Measurements from ENCODE around the gene NXPE3. TPM values are rescaled to one million over a fixed set of nuclear protein-coding genes. Genes with fewer than 3 reads are reported as not detected.

NXPE3 gene
- polyA plus RNA-seq, 1 donor (not counting 4 experiments of a cell fraction or from before 2014, with no cell fraction given), result 16.8 TPM

DNA sequence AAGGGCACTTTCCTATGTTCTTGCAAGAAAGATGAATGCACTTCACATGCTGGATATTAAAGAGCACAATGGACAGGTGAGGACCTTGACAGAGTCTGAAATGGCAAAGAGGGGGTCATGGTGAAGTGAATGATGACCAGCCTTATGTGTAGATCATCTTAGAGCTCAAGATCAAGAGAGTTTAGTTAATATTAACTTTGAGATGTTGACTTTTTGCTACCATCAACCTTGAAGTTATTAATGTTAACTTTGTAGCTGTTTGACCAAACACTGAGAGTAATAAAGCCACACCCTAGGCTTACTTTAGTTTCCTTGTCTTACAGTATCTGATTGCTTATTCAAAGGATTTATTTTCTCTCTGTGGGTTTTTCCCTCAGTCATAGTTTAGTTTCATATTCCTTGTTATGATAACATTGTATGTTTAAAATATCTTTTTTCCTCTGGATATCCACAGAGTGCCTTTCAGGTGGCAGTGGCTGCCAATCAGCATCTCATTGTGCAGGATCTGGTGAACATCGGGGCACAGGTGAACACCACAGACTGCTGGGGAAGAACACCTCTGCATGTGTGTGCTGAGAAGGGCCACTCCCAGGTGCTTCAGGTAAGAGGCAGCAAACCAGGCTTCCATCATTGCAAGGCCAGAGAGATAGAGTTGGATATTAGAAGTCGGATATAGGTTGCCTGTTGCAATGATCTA lies 75.7 kb downstream of the NXPE3 start:
- Histone ChIP-seq H3K79me2 (ENCODE audit: control insufficient read depth, insufficient read depth, low read length) (peaks cover 46% of the 10 kb centered on the region), H3K9me1 (ENCODE audit: control insufficient read depth, extremely low read depth, insufficient read depth, low read length) (peaks cover 3% of the 10 kb centered on the region), H2AFZ (ENCODE audit: control insufficient read depth, low read length) (no peak overlapping the region), H3K9ac (ENCODE audit: control insufficient read depth, extremely low read depth, insufficient read depth, low read length) (no peak overlapping the region), H3K4me1 (ENCODE audit: control insufficient read depth, extremely low read depth, insufficient read depth, low read length) (peaks cover 18% of the 10 kb centered on the region), H3K27ac (ENCODE audit: control insufficient read depth, insufficient read depth, low read length) (no peak overlapping the region), H4K20me1 (ENCODE audit: control insufficient read depth, extremely low read depth, insufficient read depth, low read length) (peaks cover 7% of the 10 kb centered on the region), H3K36me3 (ENCODE audit: control insufficient read depth in 2 of 2, extremely low read depth in 1 of 2, insufficient read depth in 2 of 2, low read length in 2 of 2) (peaks cover 39 to 48% of the 10 kb centered on the region in 2 experiments), H3K4me3 (ENCODE audit: control insufficient read depth in 2 of 3, extremely low read depth in 1 of 3, insufficient read depth in 2 of 3, low read depth in 1 of 3, low read length in 3 of 3) (no peak overlapping the region), H3K9me3 (ENCODE audit: control insufficient read depth, low read depth, low read length) (no peaks in the 10 kb centered on the region), H3K4me2 (ENCODE audit: control insufficient read depth, extremely low read depth, insufficient read depth, low read depth, low read length) (no peak overlapping the region), H3K27me3 (ENCODE audit: control insufficient read depth, extremely low read depth, insufficient read depth, low read length) (no peaks in the 10 kb centered on the region)
- no peak for FAIRE-seq
- no peak for TF ChIP-seq EZH2 (IDR thresholded peaks at IDR 0.05; ENCODE audit: low read length)
- TF ChIP-seq, protein P1, sequence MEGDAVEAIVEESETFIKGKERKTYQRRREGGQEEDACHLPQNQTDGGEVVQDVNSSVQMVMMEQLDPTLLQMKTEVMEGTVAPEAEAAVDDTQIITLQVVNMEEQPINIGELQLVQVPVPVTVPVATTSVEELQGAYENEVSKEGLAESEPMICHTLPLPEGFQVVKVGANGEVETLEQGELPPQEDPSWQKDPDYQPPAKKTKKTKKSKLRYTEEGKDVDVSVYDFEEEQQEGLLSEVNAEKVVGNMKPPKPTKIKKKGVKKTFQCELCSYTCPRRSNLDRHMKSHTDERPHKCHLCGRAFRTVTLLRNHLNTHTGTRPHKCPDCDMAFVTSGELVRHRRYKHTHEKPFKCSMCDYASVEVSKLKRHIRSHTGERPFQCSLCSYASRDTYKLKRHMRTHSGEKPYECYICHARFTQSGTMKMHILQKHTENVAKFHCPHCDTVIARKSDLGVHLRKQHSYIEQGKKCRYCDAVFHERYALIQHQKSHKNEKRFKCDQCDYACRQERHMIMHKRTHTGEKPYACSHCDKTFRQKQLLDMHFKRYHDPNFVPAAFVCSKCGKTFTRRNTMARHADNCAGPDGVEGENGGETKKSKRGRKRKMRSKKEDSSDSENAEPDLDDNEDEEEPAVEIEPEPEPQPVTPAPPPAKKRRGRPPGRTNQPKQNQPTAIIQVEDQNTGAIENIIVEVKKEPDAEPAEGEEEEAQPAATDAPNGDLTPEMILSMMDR (optimal IDR thresholded peaks at IDR 0.05 in 1 of 3, IDR thresholded peaks at IDR 0.05 in 1 of 3, conservative IDR thresholded peaks at IDR 0.05 in 1 of 3; ENCODE audit: extremely low read depth in 1 of 3, insufficient read depth in 2 of 3, low read length in 3 of 3), result no peak
- dilution Hi-C loops (cut with MboI; ENCODE audit: extremely low pct_ligation_motif_present, low sequenced_read_pairs), result no loop called here
- DNase-seq (ENCODE audit: low read depth, low spot score), result no peak

- H3K4me1 ChIP-seq (ENCODE audit: control insufficient read depth, extremely low read depth, insufficient read depth, low read length), result peaks cover 11% of the 10 kb centered on the region
- TF ChIP-seq, protein P1 (optimal IDR thresholded peaks at IDR 0.05 in 1 of 3, IDR thresholded peaks at IDR 0.05 in 1 of 3, conservative IDR thresholded peaks at IDR 0.05 in 1 of 3; ENCODE audit: extremely low read depth in 1 of 3, insufficient read depth in 2 of 3, low read length in 3 of 3), result no peak
- TF ChIP-seq EZH2 (IDR thresholded peaks at IDR 0.05; ENCODE audit: low read length), result no peak
- H3K27me3 ChIP-seq (ENCODE audit: control insufficient read depth, extremely low read depth, insufficient read depth, low read length), result no peaks in the 10 kb centered on the region
- H2AFZ ChIP-seq (ENCODE audit: control insufficient read depth, low read length), result no peak overlapping the region
- peak; percentile 66 for FAIRE-seq
- H3K9me3 ChIP-seq (ENCODE audit: control insufficient read depth, low read depth, low read length), result no peaks in the 10 kb centered on the region
- peaks cover 20% of the 10 kb centered on the region for H3K79me2 ChIP-seq (ENCODE audit: control insufficient read depth, insufficient read depth, low read length)
- H4K20me1 ChIP-seq (ENCODE audit: control insufficient read depth, extremely low read depth, insufficient read depth, low read length), result peaks cover 2% of the 10 kb centered on the region
- DNase-seq (ENCODE audit: low read depth, low spot score), result no peak
- H3K27ac ChIP-seq (ENCODE audit: control insufficient read depth, insufficient read depth, low read length), result peak overlapping the region; percentile 6
- dilution Hi-C loops (cut with MboI; ENCODE audit: extremely low pct_ligation_motif_present, low sequenced_read_pairs), result no loop called here
- peak overlapping the region; percentile 12 for H3K4me2 ChIP-seq (ENCODE audit: control insufficient read depth, extremely low read depth, insufficient read depth, low read depth, low read length)
- H3K36me3 ChIP-seq (ENCODE audit: control insufficient read depth in 2 of 2, extremely low read depth in 1 of 2, insufficient read depth in 2 of 2, low read length in 2 of 2), result peaks cover 37 to 47% of the 10 kb centered on the region in 2 experiments
- H3K9ac ChIP-seq (ENCODE audit: control insufficient read depth, extremely low read depth, insufficient read depth, low read length), result no peak overlapping the region
- peaks cover 3% of the 10 kb centered on the region for H3K9me1 ChIP-seq (ENCODE audit: control insufficient read depth, extremely low read depth, insufficient read depth, low read length)
- H3K4me3 ChIP-seq (ENCODE audit: control insufficient read depth in 2 of 3, extremely low read depth in 1 of 3, insufficient read depth in 2 of 3, low read depth in 1 of 3, low read length in 3 of 3), result no peak overlapping the region
These were observed 78.3 kb downstream of the NXPE3 start for GRCh38 chr3:101857301-101857741.

Measured in keratinocyte (primary cell).